Sigmoid colon (tissue), 3 donors: Measurements from ENCODE around the gene CARMIL3.

Experiments used
- CTCF ChIP-seq, 4 experiments: fragments of 450-650 bp in 3 of 4; fragments of 200-600 bp in 1 of 4; IDR thresholded peaks; one replicate each; pipeline ENCODE4 v1.5.1; 2016 to 2019; ENCODE audit warnings: antibody characterized with exemption in 4 of 4, mild to moderate bottlenecking in 3 of 4, moderate library complexity in 2 of 4
- POLR2A ChIP-seq, 2 donors: fragments of 450-650 bp; IDR thresholded peaks; one replicate each; pipeline ENCODE4 v1.6.1; 2016; ENCODE audit warnings: antibody characterized with exemption in 2 of 2, mild to moderate bottlenecking in 2 of 2, moderate library complexity in 2 of 2

- TF ChIP-seq CTCF (IDR thresholded peaks at IDR 0.05) (no peak), POLR2A (IDR thresholded peaks at IDR 0.05) (no peak)
These were observed 13.6 kb downstream of the CARMIL3 start for GRCh38 chr14:24065408-24065807.
